Measurements from ENCODE around the gene TMIGD3. TPM values are rescaled to one million over a fixed set of nuclear protein-coding genes. Genes with fewer than 3 reads are reported as not detected.

TMIGD3 gene
- total RNA-seq, 1 donor from 2014 or later: 13.7 TPM

- peak; percentile 95 for DNase-seq (ENCODE audit: low spot score)
Measured at GRCh38 chr1:111448918-111449702, 54.3 kb downstream of the TMIGD3 start, which contains the start of the genes ATP5PB and WDR77. Gene ATP5PB, plus strand, starts transcription at chr1:111449464. Its CDS starts 78 bp downstream, at chr1:111449542. Gene WDR77, minus strand, starts transcription at chr1:111449256. Its CDS starts 87 bp downstream, at chr1:111449169.

- DNase-seq (ENCODE audit: low spot score): no peak
Measured at GRCh38 chr1:111448482-111448917, 54.9 kb downstream of the TMIGD3 start.

GRCh38 chr1:111446967-111447892 is 56.2 kb downstream of the TMIGD3 start:
- no peak for DNase-seq (ENCODE audit: low spot score)

GRCh38 chr1:111446546-111446945 is 56.9 kb downstream of the TMIGD3 start:
- DNase-seq (ENCODE audit: low spot score): no peak

- DNase-seq (ENCODE audit: low spot score): no peak
Measured at GRCh38 chr1:111444031-111444430, 59.4 kb downstream of the TMIGD3 start.

- no peak for DNase-seq (ENCODE audit: low spot score)
Measured at GRCh38 chr1:111442457-111442856, 61.0 kb downstream of the TMIGD3 start.

- DNase-seq (ENCODE audit: low spot score): no peak
Measured at GRCh38 chr1:111441573-111442192, 61.8 kb downstream of the TMIGD3 start.

- no peak for DNase-seq (ENCODE audit: low spot score)
Measured at GRCh38 chr1:111439461-111440351, 63.7 kb downstream of the TMIGD3 start.

- DNase-seq (ENCODE audit: low spot score): no peak
Measured at GRCh38 chr1:111436726-111437125, 66.7 kb downstream of the TMIGD3 start.

Other genes starting within 250 kb of the TMIGD3 start
- not detected for gene CHIA, start 212.8 kb downstream of the TMIGD3 start, total RNA-seq
- gene OVGP1, start 75.9 kb downstream of the TMIGD3 start, total RNA-seq: 1.4 TPM
- gene WDR77, start 54.4 kb downstream of the TMIGD3 start, total RNA-seq: 35.4 TPM
- 161 TPM for gene ATP5PB, start 54.2 kb downstream of the TMIGD3 start, total RNA-seq
- gene C1orf162, start 29.6 kb downstream of the TMIGD3 start, total RNA-seq: 98.7 TPM
- 17.2 TPM for gene ADORA3, start within 50 bp of the TMIGD3 start, total RNA-seq
- 105 TPM for gene RAP1A, start 116.2 kb upstream of the TMIGD3 start, total RNA-seq
- gene INKA2, start 235.8 kb upstream of the TMIGD3 start, total RNA-seq: 15.4 TPM

All from mesenteric fat pad (tissue), 1 donor.